Umbilical cord (tissue), 2 donors: ENCODE measurements around the gene HOXC4. TPM values are rescaled to one million over a fixed set of nuclear protein-coding genes. Genes with fewer than 3 reads are reported as not detected.
A peak's percentile ranks its signal among the peaks of the same experiment; 100 is the strongest.

Experiments
- DNase-seq: peaks from one replicate; pipeline ENCODE4 v3.0.0-alpha.2; 2015; ENCODE audit warnings: low spot score
- total RNA-seq: library from RNA; depleted of rRNA; stranded (reverse); fragments of >200 nt; gene quantifications from one replicate; pipeline ENCODE4 v1.2.3, GENCODE V29; 2014; ENCODE audit warnings: low replicate concordance; ENCODE audit not compliant: insufficient read depth

Gene HOXC4
- 3.4 TPM for total RNA-seq

GRCh38 chr12:54053751-54054741 is at the start of gene HOXC4:
Gene HOXC4, plus strand, starts transcription at chr12:54053835. Its CDS starts 88 bp downstream, at chr12:54053923.
- no peak for DNase-seq

GRCh38 chr12:54004063-54004840 is 49.4 kb upstream of the HOXC4 start:
- no peak for DNase-seq

GRCh38 chr12:54004841-54005530 is 48.6 kb upstream of the HOXC4 start:
- DNase-seq, result no peak

GRCh38 chr12:54005531-54005852 is 48.1 kb upstream of the HOXC4 start:
- DNase-seq, result no peak

GRCh38 chr12:54005853-54006558 is 47.6 kb upstream of the HOXC4 start:
- DNase-seq, result peak; percentile 95

GRCh38 chr12:54006559-54007220 is 46.9 kb upstream of the HOXC4 start:
- peak; percentile 84 for DNase-seq

GRCh38 chr12:54007538-54008259 is 45.9 kb upstream of the HOXC4 start:
- DNase-seq, result no peak

- DNase-seq, result no peak
These were observed 45.4 kb upstream of the HOXC4 start for GRCh38 chr12:54008260-54008552.

- no peak for DNase-seq
These were observed 44.2 kb upstream of the HOXC4 start for GRCh38 chr12:54009171-54010052.

GRCh38 chr12:54010053-54010971 is 43.3 kb upstream of the HOXC4 start:
- no peak for DNase-seq

GRCh38 chr12:54010972-54011664 is 42.5 kb upstream of the HOXC4 start:
- no peak for DNase-seq

- no peak for DNase-seq
These were observed 41.7 kb upstream of the HOXC4 start for GRCh38 chr12:54011665-54012532.

GRCh38 chr12:54012631-54013409 is 40.8 kb upstream of the HOXC4 start:
- DNase-seq, result no peak

GRCh38 chr12:54014377-54015017 is 39.1 kb upstream of the HOXC4 start:
- no peak for DNase-seq
